Ovary (tissue), 3 donors: ENCODE results near the gene MGP.

Experiments used
- CTCF ChIP-seq, 3 donors: fragments of 450-650 bp in 2 of 3; fragments of 200-600 bp in 1 of 3; IDR thresholded peaks; one replicate each; pipeline versions ENCODE4 v1.5.1 to v1.8.0; 2016 to 2022; ENCODE audit warnings: antibody characterized with exemption in 3 of 3, mild to moderate bottlenecking in 1 of 3
- POLR2A ChIP-seq: fragments of 450-650 bp; IDR thresholded peaks from one replicate; pipeline ENCODE4 v1.6.1; 2017; ENCODE audit warnings: antibody characterized with exemption, mild to moderate bottlenecking, moderate library complexity
- donor health status: DM: no; HTN: no; CAD: no.

DNA sequence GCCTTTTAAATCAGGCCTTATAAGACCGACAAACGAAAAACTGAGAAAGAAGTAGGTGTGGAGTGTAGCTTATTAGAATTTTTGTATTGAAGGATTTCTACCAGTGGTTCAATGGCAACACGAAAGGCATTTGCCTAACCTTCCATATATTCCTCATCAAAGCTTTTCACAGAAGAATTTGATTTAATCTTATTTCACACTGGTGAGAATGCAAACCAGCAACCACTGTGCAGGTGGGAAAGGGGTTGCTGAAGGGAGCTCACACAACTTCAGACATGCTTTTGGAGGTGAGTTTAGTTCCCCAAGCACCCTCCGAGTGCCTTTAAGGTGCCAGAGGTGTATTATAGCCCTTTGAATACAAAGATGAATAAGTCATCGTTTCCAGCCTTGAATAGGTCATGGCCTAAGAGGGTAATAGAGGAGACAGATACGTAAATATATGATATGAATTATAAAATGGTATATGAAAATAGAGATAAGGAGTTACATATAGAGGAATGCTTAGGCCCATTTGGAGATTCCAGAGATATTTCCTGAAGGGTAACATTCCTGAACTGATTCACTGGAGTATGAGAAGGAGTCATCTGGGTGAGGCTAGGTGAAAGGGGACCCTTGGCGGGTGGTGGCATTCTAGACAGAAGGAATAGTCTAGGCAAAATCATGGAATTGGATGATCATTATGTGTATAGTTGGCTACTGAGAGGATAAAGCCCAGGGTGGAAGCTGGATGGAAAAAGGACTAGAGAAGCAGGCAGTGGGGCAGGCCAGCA is 46.3 kb upstream of the MGP start:
- TF ChIP-seq CTCF (IDR thresholded peaks at IDR 0.05) (no peak), POLR2A (no peak)
